Panc1 (cell line): ENCODE results near the gene DYNC1LI2.

Source experiments
- CTCF ChIP-seq: fragments of 450-650 bp; IDR thresholded peaks from 2 replicates; pipeline ENCODE4 v1.5.1; 2017; ENCODE audit warnings: mild to moderate bottlenecking
- POLR2AphosphoS5 ChIP-seq: IDR thresholded peaks from 2 replicates; pipeline ENCODE4 v1.6.1; 2012; ENCODE audit warnings: mild to moderate bottlenecking, low read depth, low read length, moderate library complexity
- TCF7L2 ChIP-seq: IDR thresholded peaks from 2 replicates; pipeline ENCODE4 v1.6.1; 2011; ENCODE audit warnings: mild to moderate bottlenecking, low read depth, low read length, inconsistent platforms
- TF ChIP-seq, protein P1 (sequence below), 2 experiments: IDR thresholded peaks; 2 replicates each; pipeline ENCODE4 v1.6.1; 2011 to 2012; ENCODE audit warnings: low read depth in 2 of 2, control low read depth in 1 of 2, low read length in 1 of 2, mild to moderate bottlenecking in 1 of 2, moderate library complexity in 1 of 2; ENCODE audit not compliant: insufficient read depth in 1 of 2

GRCh38 chr16:66701516-66701915 lies 49.9 kb downstream of the DYNC1LI2 start:
- TF ChIP-seq CTCF, result no peak
- TF ChIP-seq, protein P1, sequence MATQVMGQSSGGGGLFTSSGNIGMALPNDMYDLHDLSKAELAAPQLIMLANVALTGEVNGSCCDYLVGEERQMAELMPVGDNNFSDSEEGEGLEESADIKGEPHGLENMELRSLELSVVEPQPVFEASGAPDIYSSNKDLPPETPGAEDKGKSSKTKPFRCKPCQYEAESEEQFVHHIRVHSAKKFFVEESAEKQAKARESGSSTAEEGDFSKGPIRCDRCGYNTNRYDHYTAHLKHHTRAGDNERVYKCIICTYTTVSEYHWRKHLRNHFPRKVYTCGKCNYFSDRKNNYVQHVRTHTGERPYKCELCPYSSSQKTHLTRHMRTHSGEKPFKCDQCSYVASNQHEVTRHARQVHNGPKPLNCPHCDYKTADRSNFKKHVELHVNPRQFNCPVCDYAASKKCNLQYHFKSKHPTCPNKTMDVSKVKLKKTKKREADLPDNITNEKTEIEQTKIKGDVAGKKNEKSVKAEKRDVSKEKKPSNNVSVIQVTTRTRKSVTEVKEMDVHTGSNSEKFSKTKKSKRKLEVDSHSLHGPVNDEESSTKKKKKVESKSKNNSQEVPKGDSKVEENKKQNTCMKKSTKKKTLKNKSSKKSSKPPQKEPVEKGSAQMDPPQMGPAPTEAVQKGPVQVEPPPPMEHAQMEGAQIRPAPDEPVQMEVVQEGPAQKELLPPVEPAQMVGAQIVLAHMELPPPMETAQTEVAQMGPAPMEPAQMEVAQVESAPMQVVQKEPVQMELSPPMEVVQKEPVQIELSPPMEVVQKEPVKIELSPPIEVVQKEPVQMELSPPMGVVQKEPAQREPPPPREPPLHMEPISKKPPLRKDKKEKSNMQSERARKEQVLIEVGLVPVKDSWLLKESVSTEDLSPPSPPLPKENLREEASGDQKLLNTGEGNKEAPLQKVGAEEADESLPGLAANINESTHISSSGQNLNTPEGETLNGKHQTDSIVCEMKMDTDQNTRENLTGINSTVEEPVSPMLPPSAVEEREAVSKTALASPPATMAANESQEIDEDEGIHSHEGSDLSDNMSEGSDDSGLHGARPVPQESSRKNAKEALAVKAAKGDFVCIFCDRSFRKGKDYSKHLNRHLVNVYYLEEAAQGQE (IDR thresholded peaks at IDR 0.05; ENCODE audit: insufficient read depth in 1 of 2, low read depth in 2 of 2, low read length in 1 of 2), result no peak
- no peak for TF ChIP-seq POLR2AphosphoS5
- no peak for TF ChIP-seq TCF7L2
